ENCODE measurements around the gene TMEM51.

The TMEM51 gene

GRCh38 chr1:15260418-15261154 is 107.0 kb downstream of the TMEM51 start:
- no peaks in the 10 kb centered on the region for H3K9me3 ChIP-seq (ENCODE audit: insufficient read depth, low read depth, low read length)
- no peaks in the 10 kb centered on the region for H3K4me1 ChIP-seq (ENCODE audit: insufficient read depth, low read length)
- H3K27me3 ChIP-seq (ENCODE audit: insufficient read depth, low read length): no peaks in the 10 kb centered on the region; the same call in 1 of the 2 replicates
- H3K36me3 ChIP-seq (ENCODE audit: insufficient read depth, low read depth, low read length): no peaks in the 10 kb centered on the region
- H3K9ac ChIP-seq (ENCODE audit: low read depth, low read length): no peak overlapping the region
- H3K4me3 ChIP-seq (ENCODE audit: low read length): no peak overlapping the region
- no peak overlapping the region for H3K27ac ChIP-seq (ENCODE audit: low read length)

- Histone ChIP-seq H3K9ac (ENCODE audit: low read depth, low read length) (no peak overlapping the region), H3K4me1 (ENCODE audit: insufficient read depth, low read length) (no peaks in the 10 kb centered on the region), H3K27ac (ENCODE audit: low read length) (no peak overlapping the region), H3K4me3 (ENCODE audit: low read length) (no peak overlapping the region), H3K27me3 (ENCODE audit: insufficient read depth, low read length) (no peaks in the 10 kb centered on the region; the same call in 1 of the 2 replicates), H3K9me3 (ENCODE audit: insufficient read depth, low read depth, low read length) (no peaks in the 10 kb centered on the region), H3K36me3 (ENCODE audit: insufficient read depth, low read depth, low read length) (no peaks in the 10 kb centered on the region)
Observed at GRCh38 chr1:15261155-15262002, 107.8 kb downstream of the TMEM51 start.

- no peaks in the 10 kb centered on the region for H3K36me3 ChIP-seq (ENCODE audit: insufficient read depth, low read depth, low read length)
- no peak overlapping the region for H3K9ac ChIP-seq (ENCODE audit: low read depth, low read length)
- no peaks in the 10 kb centered on the region for H3K9me3 ChIP-seq (ENCODE audit: insufficient read depth, low read depth, low read length)
- H3K27ac ChIP-seq (ENCODE audit: low read length): no peak overlapping the region
- H3K4me3 ChIP-seq (ENCODE audit: low read length): no peak overlapping the region
- H3K27me3 ChIP-seq (ENCODE audit: insufficient read depth, low read length): no peaks in the 10 kb centered on the region; the same call in 1 of the 2 replicates
- H3K4me1 ChIP-seq (ENCODE audit: insufficient read depth, low read length): no peaks in the 10 kb centered on the region
Observed at GRCh38 chr1:15262003-15262377, 108.4 kb downstream of the TMEM51 start.

GRCh38 chr1:15262706-15263105 is 109.2 kb downstream of the TMEM51 start:
- Histone ChIP-seq H3K27me3 (ENCODE audit: insufficient read depth, low read length) (no peaks in the 10 kb centered on the region; the same call in 1 of the 2 replicates), H3K9me3 (ENCODE audit: insufficient read depth, low read depth, low read length) (no peaks in the 10 kb centered on the region), H3K9ac (ENCODE audit: low read depth, low read length) (no peak overlapping the region), H3K36me3 (ENCODE audit: insufficient read depth, low read depth, low read length) (no peaks in the 10 kb centered on the region), H3K27ac (ENCODE audit: low read length) (no peak overlapping the region), H3K4me3 (ENCODE audit: low read length) (no peak overlapping the region), H3K4me1 (ENCODE audit: insufficient read depth, low read length) (no peaks in the 10 kb centered on the region)

- Histone ChIP-seq H3K4me3 (ENCODE audit: low read length) (no peak overlapping the region), H3K9ac (ENCODE audit: low read depth, low read length) (no peak overlapping the region), H3K27me3 (ENCODE audit: insufficient read depth, low read length) (no peaks in the 10 kb centered on the region; the same call in 1 of the 2 replicates), H3K27ac (ENCODE audit: low read length) (no peak overlapping the region), H3K4me1 (ENCODE audit: insufficient read depth, low read length) (no peaks in the 10 kb centered on the region), H3K36me3 (ENCODE audit: insufficient read depth, low read depth, low read length) (no peaks in the 10 kb centered on the region), H3K9me3 (ENCODE audit: insufficient read depth, low read depth, low read length) (no peaks in the 10 kb centered on the region)
Observed at GRCh38 chr1:15264769-15265168, 111.2 kb downstream of the TMEM51 start.
